Measurements from ENCODE around the gene ARL15. TPM values are rescaled to one million over a fixed set of nuclear protein-coding genes. Genes with fewer than 3 reads are reported as not detected.

The ARL15 gene
- total RNA-seq, 4 donors from 2014 or later, result 10.6 to 24.0 (median 18.9) TPM

- H3K27ac ChIP-seq, result no peak overlapping the region
- H3K9me3 ChIP-seq, result no peaks in the 10 kb centered on the region
- H3K4me3 ChIP-seq, result no peak overlapping the region
- 59 to 62% methylated on average over 3 to 5 of the region's 5 CpGs for WGBS, 2 donors (ENCODE audit: low coverage in 1 of 2)
- no peaks in the 10 kb centered on the region for H3K27me3 ChIP-seq
- H3K4me1 ChIP-seq, result no peaks in the 10 kb centered on the region
- H3K36me3 ChIP-seq, result no peaks in the 10 kb centered on the region
- no peak for TF ChIP-seq POLR2A (IDR thresholded peaks at IDR 0.05)
- no peak for TF ChIP-seq EP300 (IDR thresholded peaks at IDR 0.05)
- TF ChIP-seq, protein P1, sequence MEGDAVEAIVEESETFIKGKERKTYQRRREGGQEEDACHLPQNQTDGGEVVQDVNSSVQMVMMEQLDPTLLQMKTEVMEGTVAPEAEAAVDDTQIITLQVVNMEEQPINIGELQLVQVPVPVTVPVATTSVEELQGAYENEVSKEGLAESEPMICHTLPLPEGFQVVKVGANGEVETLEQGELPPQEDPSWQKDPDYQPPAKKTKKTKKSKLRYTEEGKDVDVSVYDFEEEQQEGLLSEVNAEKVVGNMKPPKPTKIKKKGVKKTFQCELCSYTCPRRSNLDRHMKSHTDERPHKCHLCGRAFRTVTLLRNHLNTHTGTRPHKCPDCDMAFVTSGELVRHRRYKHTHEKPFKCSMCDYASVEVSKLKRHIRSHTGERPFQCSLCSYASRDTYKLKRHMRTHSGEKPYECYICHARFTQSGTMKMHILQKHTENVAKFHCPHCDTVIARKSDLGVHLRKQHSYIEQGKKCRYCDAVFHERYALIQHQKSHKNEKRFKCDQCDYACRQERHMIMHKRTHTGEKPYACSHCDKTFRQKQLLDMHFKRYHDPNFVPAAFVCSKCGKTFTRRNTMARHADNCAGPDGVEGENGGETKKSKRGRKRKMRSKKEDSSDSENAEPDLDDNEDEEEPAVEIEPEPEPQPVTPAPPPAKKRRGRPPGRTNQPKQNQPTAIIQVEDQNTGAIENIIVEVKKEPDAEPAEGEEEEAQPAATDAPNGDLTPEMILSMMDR (IDR thresholded peaks at IDR 0.05), result no peak
- no peak for TF ChIP-seq POLR2AphosphoS5 (IDR thresholded peaks at IDR 0.05)
- ATAC-seq, result no peak
These were observed 288.8 kb downstream of the ARL15 start for GRCh38 chr5:54021431-54022164.

GRCh38 chr5:54018438-54018837, 291.9 kb downstream of the ARL15 start:
- H3K4me1 ChIP-seq, result no peaks in the 10 kb centered on the region
- H3K27me3 ChIP-seq, result no peaks in the 10 kb centered on the region
- no peak overlapping the region for H3K4me3 ChIP-seq
- no peak for ATAC-seq
- WGBS, 2 donors (ENCODE audit: low coverage in 1 of 2), result 51 to 75% methylated on average over 3 of the region's 3 CpGs
- no peak overlapping the region for H3K27ac ChIP-seq
- peaks cover 0 to 11% (median 0%) of the 10 kb centered on the region in 3 donors for H3K9me3 ChIP-seq
- H3K36me3 ChIP-seq, result no peaks in the 10 kb centered on the region
- TF ChIP-seq EP300 (IDR thresholded peaks at IDR 0.05) (no peak), POLR2A (IDR thresholded peaks at IDR 0.05) (no peak), POLR2AphosphoS5 (IDR thresholded peaks at IDR 0.05) (no peak)
- TF ChIP-seq, protein P1 (IDR thresholded peaks at IDR 0.05), result no peak

- no peak overlapping the region for H3K27ac ChIP-seq
- no peak overlapping the region for H3K4me3 ChIP-seq
- TF ChIP-seq, protein P1 (IDR thresholded peaks at IDR 0.05), result no peak
- no peak for TF ChIP-seq POLR2A (IDR thresholded peaks at IDR 0.05)
- TF ChIP-seq POLR2AphosphoS5 (IDR thresholded peaks at IDR 0.05), result no peak
- no peak for TF ChIP-seq EP300 (IDR thresholded peaks at IDR 0.05)
- no peaks in the 10 kb centered on the region for H3K36me3 ChIP-seq
- peaks cover 0 to 11% (median 0%) of the 10 kb centered on the region in 3 donors for H3K9me3 ChIP-seq
- no peaks in the 10 kb centered on the region for H3K4me1 ChIP-seq
- 93 to 100% methylated on average over 2 of the region's 2 CpGs for WGBS, 2 donors (ENCODE audit: low coverage in 1 of 2)
- ATAC-seq, result no peak
- H3K27me3 ChIP-seq, result no peaks in the 10 kb centered on the region
These were observed 292.8 kb downstream of the ARL15 start for GRCh38 chr5:54017580-54017979.

DNA sequence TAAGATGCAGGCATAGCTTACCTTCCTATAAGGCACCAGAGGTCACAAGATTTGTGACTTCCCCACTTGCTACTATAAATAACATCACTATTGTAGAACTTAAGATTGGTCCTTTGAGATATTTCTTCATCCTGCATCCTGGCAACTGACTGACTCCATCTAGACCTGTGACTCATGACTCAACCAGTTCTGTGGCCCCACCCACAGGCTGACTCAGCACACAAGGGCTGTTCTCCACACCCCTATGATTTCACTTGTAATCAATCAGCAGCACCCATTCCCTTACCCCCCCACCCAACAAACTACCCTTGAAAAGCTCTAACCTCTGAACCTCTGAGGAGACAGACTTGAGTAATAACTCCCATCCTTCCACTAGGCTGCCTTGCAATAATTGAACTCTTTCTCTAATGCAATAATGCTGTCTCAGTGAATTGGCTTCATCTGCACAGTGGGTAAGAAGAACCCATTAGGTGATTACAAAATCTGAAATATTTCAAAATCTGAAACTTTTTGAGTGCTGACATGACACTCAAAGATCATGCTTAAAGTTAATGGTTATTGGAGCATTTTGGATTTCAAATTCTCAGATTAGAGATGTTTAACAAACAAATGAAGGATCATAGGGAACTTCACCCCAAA, 296.7 kb downstream of the ARL15 start:
- peak; percentile 81 for ATAC-seq
- TF ChIP-seq EP300 (IDR thresholded peaks at IDR 0.05) (no peak), POLR2A (IDR thresholded peaks at IDR 0.05) (no peak), POLR2AphosphoS5 (IDR thresholded peaks at IDR 0.05) (no peak)
- TF ChIP-seq, protein P1 (IDR thresholded peaks at IDR 0.05), result no peak

DNA sequence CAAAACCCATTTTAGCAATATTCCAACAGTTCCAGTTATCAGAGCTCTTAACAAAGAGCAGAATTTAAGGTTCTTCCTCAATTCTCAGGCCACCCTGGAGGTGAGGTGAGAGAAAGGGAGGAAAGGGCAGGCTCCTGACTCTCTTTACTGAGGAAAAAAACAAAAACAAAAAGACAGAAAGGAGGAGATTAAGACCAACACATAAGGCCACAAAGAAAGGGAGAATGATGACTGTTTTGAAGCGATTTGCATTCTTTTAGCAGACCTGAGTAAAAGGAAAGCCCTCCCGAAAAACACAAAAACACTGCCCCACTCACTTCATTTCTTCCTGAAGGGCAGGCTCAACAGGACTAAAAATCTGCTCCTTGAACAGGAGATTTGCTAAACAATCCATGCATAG, 300.5 kb downstream of the ARL15 start:
- no peaks in the 10 kb centered on the region for H3K27me3 ChIP-seq
- 89 to 90% methylated on average over 2 of the region's 2 CpGs for WGBS, 2 donors (ENCODE audit: low coverage in 1 of 2)
- H3K27ac ChIP-seq, result no peak overlapping the region
- no peaks in the 10 kb centered on the region for H3K36me3 ChIP-seq
- TF ChIP-seq POLR2AphosphoS5 (IDR thresholded peaks at IDR 0.05) (no peak), POLR2A (IDR thresholded peaks at IDR 0.05) (no peak), EP300 (IDR thresholded peaks at IDR 0.05) (no peak)
- TF ChIP-seq, protein P1 (IDR thresholded peaks at IDR 0.05), result no peak
- ATAC-seq, result no peak
- no peak overlapping the region for H3K4me3 ChIP-seq
- peaks cover 0 to 11% (median 0%) of the 10 kb centered on the region in 3 donors for H3K9me3 ChIP-seq
- no peaks in the 10 kb centered on the region for H3K4me1 ChIP-seq

More for the DNA sequence above, 296.7 kb downstream of the ARL15 start:
- H3K4me1 ChIP-seq, result no peaks in the 10 kb centered on the region
- H3K27me3 ChIP-seq, result no peaks in the 10 kb centered on the region
- no peak overlapping the region for H3K27ac ChIP-seq
- peaks cover 0 to 11% (median 0%) of the 10 kb centered on the region in 3 donors for H3K9me3 ChIP-seq
- no peak overlapping the region for H3K4me3 ChIP-seq
- no peaks in the 10 kb centered on the region for H3K36me3 ChIP-seq
